GM12878 (cell line): ENCODE measurements around the gene TPRA1.

Source experiments
- CREB1 ChIP-seq: IDR thresholded peaks from 2 replicates; pipeline ENCODE4 v1.6.1; 2012; ENCODE audit warnings: low read depth, mild to moderate bottlenecking, inconsistent platforms
- DPF2 ChIP-seq: fragments of 450-650 bp; IDR thresholded peaks from 2 replicates; pipeline ENCODE4 v1.6.1; 2017; ENCODE audit warnings: mild to moderate bottlenecking
- ETV6 ChIP-seq, 2 experiments: fragments of 450-650 bp in 1 of 2; IDR thresholded peaks in 1 of 2; conservative IDR thresholded peaks in 1 of 2; 2 replicates each; pipeline ENCODE4 v1.6.1; 2014; ENCODE audit warnings: antibody characterized with exemption in 1 of 2, borderline replicate concordance in 1 of 2, low read depth in 1 of 2, mild to moderate bottlenecking in 1 of 2, moderate library complexity in 1 of 2
- FOS ChIP-seq: IDR thresholded peaks from 3 replicates; pipeline ENCODE4 v1.6.1; 2011; ENCODE audit warnings: borderline replicate concordance; ENCODE audit not compliant: insufficient read length; ENCODE audit errors: extremely low read depth
- HCFC1 ChIP-seq: fragments of 150-350 bp; IDR thresholded peaks from 2 replicates; pipeline ENCODE4 v1.6.1; 2014; ENCODE audit warnings: low read length
- POLR2A ChIP-seq: IDR thresholded peaks from 2 replicates; pipeline ENCODE4 v1.6.1; 2011; ENCODE audit warnings: low read depth, mild to moderate bottlenecking, low read length
- TAF1 ChIP-seq: IDR thresholded peaks from 2 replicates; pipeline ENCODE4 v1.6.1; 2011; ENCODE audit warnings: mild to moderate bottlenecking, low read depth, low read length, borderline replicate concordance
- TCF12 ChIP-seq: IDR thresholded peaks from 2 replicates; pipeline ENCODE4 v1.6.1; 2011; ENCODE audit warnings: low read depth, mild to moderate bottlenecking, low read length
- YBX1 ChIP-seq: fragments of 450-650 bp; IDR thresholded peaks from 2 replicates; pipeline ENCODE4 v1.6.1; 2016; ENCODE audit warnings: antibody characterized with exemption
- TF ChIP-seq, protein P1 (sequence below): IDR thresholded peaks from 2 replicates; pipeline ENCODE4 v1.6.1; 2012; ENCODE audit warnings: mild to moderate bottlenecking, low read depth, low read length
- TF ChIP-seq, protein P2 (sequence below), 3 experiments: IDR thresholded peaks in 2 of 3; conservative IDR thresholded peaks in 1 of 3; 2 replicates each; pipeline ENCODE4 v1.5.1; 2011; ENCODE audit warnings: low read depth in 3 of 3, low read length in 3 of 3, mild to moderate bottlenecking in 3 of 3, control low read depth in 2 of 3, moderate library complexity in 2 of 3, inconsistent platforms in 1 of 3, mixed read lengths in 1 of 3; ENCODE audit not compliant: control insufficient read depth in 2 of 3, insufficient read depth in 1 of 3; ENCODE audit errors: extremely low read depth in 1 of 3
- TF ChIP-seq, protein P3 (sequence below): fragments of 450-650 bp; IDR thresholded peaks from 2 replicates; pipeline ENCODE4 v1.6.1; 2017; ENCODE audit warnings: mild to moderate bottlenecking

DNA sequence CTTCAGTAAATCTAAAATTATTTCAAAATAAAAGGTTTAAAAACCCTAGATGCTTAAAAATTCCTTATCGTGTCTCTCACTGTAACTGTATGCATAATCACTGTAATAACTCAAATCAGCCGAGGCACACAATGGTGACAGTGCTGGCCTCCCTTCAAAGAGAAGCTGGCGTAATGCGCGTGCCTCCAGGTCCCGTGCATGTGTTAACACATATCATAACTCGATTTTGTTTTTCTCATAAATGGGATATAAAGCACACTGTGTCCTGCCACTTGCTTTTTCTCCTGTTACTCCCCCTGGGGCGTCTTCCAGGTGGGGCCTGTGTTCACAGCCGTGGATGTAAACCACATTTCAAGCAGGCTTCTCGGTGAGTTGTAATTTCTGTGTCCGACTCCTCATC is 56.0 kb downstream of the TPRA1 start:
- TF ChIP-seq POLR2A (no peak), DPF2 (no peak), FOS (no peak), YBX1 (no peak), TAF1 (no peak), CREB1 (no peak), HCFC1 (no peak), TCF12 (no peak), ETV6 (conservative IDR thresholded peaks at IDR 0.05 in 1 of 2, IDR thresholded peaks at IDR 0.05 in 1 of 2; ENCODE audit: borderline replicate concordance in 1 of 2, low read depth in 1 of 2) (no peak)
- TF ChIP-seq, protein P1, sequence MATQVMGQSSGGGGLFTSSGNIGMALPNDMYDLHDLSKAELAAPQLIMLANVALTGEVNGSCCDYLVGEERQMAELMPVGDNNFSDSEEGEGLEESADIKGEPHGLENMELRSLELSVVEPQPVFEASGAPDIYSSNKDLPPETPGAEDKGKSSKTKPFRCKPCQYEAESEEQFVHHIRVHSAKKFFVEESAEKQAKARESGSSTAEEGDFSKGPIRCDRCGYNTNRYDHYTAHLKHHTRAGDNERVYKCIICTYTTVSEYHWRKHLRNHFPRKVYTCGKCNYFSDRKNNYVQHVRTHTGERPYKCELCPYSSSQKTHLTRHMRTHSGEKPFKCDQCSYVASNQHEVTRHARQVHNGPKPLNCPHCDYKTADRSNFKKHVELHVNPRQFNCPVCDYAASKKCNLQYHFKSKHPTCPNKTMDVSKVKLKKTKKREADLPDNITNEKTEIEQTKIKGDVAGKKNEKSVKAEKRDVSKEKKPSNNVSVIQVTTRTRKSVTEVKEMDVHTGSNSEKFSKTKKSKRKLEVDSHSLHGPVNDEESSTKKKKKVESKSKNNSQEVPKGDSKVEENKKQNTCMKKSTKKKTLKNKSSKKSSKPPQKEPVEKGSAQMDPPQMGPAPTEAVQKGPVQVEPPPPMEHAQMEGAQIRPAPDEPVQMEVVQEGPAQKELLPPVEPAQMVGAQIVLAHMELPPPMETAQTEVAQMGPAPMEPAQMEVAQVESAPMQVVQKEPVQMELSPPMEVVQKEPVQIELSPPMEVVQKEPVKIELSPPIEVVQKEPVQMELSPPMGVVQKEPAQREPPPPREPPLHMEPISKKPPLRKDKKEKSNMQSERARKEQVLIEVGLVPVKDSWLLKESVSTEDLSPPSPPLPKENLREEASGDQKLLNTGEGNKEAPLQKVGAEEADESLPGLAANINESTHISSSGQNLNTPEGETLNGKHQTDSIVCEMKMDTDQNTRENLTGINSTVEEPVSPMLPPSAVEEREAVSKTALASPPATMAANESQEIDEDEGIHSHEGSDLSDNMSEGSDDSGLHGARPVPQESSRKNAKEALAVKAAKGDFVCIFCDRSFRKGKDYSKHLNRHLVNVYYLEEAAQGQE, result no peak
- TF ChIP-seq, protein P2, sequence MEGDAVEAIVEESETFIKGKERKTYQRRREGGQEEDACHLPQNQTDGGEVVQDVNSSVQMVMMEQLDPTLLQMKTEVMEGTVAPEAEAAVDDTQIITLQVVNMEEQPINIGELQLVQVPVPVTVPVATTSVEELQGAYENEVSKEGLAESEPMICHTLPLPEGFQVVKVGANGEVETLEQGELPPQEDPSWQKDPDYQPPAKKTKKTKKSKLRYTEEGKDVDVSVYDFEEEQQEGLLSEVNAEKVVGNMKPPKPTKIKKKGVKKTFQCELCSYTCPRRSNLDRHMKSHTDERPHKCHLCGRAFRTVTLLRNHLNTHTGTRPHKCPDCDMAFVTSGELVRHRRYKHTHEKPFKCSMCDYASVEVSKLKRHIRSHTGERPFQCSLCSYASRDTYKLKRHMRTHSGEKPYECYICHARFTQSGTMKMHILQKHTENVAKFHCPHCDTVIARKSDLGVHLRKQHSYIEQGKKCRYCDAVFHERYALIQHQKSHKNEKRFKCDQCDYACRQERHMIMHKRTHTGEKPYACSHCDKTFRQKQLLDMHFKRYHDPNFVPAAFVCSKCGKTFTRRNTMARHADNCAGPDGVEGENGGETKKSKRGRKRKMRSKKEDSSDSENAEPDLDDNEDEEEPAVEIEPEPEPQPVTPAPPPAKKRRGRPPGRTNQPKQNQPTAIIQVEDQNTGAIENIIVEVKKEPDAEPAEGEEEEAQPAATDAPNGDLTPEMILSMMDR (IDR thresholded peaks at IDR 0.05 in 2 of 3, conservative IDR thresholded peaks at IDR 0.05 in 1 of 3; ENCODE audit: control insufficient read depth in 2 of 3, extremely low read depth in 1 of 3, insufficient read depth in 1 of 3, low read depth in 3 of 3, low read length in 3 of 3), result no peak
- TF ChIP-seq, protein P3, sequence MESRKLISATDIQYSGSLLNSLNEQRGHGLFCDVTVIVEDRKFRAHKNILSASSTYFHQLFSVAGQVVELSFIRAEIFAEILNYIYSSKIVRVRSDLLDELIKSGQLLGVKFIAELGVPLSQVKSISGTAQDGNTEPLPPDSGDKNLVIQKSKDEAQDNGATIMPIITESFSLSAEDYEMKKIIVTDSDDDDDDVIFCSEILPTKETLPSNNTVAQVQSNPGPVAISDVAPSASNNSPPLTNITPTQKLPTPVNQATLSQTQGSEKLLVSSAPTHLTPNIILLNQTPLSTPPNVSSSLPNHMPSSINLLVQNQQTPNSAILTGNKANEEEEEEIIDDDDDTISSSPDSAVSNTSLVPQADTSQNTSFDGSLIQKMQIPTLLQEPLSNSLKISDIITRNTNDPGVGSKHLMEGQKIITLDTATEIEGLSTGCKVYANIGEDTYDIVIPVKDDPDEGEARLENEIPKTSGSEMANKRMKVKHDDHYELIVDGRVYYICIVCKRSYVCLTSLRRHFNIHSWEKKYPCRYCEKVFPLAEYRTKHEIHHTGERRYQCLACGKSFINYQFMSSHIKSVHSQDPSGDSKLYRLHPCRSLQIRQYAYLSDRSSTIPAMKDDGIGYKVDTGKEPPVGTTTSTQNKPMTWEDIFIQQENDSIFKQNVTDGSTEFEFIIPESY, result no peak
